Subcutaneous abdominal adipose tissue (tissue), 5 donors: ENCODE data around the gene CEACAM4.

Experiments
- H3K27ac ChIP-seq: one replicate; pipeline ENCODE4 v1.7.0; 2013; ENCODE audit warnings: low read depth, mild to moderate bottlenecking, inconsistent platforms, low read length, moderate library complexity
- H3K27me3 ChIP-seq, 5 donors: one replicate each; pipeline ENCODE4 v1.7.0; 2013; ENCODE audit warnings: low read length in 5 of 5, inconsistent platforms in 1 of 5; ENCODE audit not compliant: control insufficient read depth in 5 of 5, insufficient read depth in 4 of 5
- H3K36me3 ChIP-seq, 5 donors: one replicate each; pipeline ENCODE4 v1.7.0; 2013; ENCODE audit warnings: low read length in 5 of 5; ENCODE audit not compliant: control insufficient read depth in 5 of 5, insufficient read depth in 5 of 5
- H3K4me1 ChIP-seq, 5 donors: one replicate each; pipeline ENCODE4 v1.7.0; 2013; ENCODE audit warnings: low read length in 5 of 5, mild to moderate bottlenecking in 3 of 5, moderate library complexity in 1 of 5; ENCODE audit not compliant: control insufficient read depth in 5 of 5, insufficient read depth in 5 of 5
- H3K4me3 ChIP-seq, 5 donors: one replicate each; pipeline ENCODE4 v1.7.0; 2013; ENCODE audit warnings: low read length in 5 of 5, low read depth in 1 of 5
- H3K9ac ChIP-seq, 5 donors: one replicate each; pipeline ENCODE4 v1.7.0; 2013; ENCODE audit warnings: low read length in 5 of 5, mild to moderate bottlenecking in 4 of 5, moderate library complexity in 3 of 5
- H3K9me3 ChIP-seq, 5 donors: one replicate each; pipeline ENCODE4 v1.7.0; 2013; ENCODE audit warnings: low read length in 5 of 5; ENCODE audit not compliant: control insufficient read depth in 5 of 5
- donor health status: healthy.
- donor health status: healthy.
- donor health status: healthy.
- donor health status: healthy.
- donor health status: healthy.

The CEACAM4 gene

DNA sequence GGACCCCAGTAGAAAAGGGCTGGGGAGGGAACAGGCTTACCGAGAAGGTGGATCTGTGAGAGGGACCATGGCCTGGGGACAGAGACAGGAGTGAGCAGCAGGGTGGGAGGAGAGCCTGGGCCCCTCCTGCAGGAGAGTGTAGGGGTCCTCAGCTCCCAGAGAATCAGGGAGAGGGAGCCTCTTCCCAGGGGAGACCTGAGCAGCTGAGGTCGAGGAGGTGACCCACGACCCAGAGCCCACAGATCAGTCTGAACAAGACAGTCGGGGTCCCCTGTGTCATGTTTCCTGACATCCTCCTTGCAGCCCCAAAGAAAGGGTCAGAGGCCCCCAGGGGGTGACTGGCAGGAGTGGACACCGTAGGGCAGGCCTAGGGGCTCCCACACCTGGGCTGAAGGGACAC, 6.7 kb downstream of the CEACAM4 start:
- Histone ChIP-seq H3K9me3 (no peaks in the 10 kb centered on the region), H3K4me3 (no peak overlapping the region), H3K27ac (no peak overlapping the region), H3K36me3 (no peaks in the 10 kb centered on the region), H3K27me3 (peaks cover 5 to 18% (median 10%) of the 10 kb centered on the region in 5 donors), H3K4me1 (peaks cover 0 to 10% (median 0%) of the 10 kb centered on the region in 5 donors), H3K9ac (no peak overlapping the region)

DNA sequence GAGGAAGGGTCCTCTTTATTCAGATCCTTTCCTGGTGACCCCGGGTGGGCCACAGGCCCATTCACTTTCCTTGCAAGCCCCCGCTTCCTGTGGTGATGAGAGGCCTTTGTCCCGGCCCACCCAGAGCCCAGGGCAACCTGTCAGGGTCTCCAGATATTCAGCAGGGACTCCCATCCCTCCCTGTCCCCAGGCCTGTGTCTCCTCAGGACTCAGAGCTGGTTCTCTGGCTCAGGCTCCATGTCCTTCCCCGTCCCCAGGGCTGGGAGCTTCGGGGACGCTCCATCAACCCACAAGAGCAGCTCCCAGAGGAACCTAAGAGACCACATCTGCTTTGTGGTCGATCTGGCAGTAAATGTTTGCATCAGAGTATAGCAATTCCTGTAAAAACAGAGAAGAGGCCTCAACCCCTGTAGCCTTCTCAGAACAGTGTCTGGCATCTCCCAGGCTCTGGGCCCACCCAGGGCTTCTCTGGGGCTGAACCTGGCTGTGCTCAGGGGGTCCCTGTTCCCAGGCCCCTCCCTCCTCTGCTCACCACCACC, 7.8 kb downstream of the CEACAM4 start:
- peaks cover 4 to 16% (median 5%) of the 10 kb centered on the region in 5 donors for H3K27me3 ChIP-seq
- H3K36me3 ChIP-seq = no peaks in the 10 kb centered on the region
- H3K9me3 ChIP-seq = peaks cover 0 to 2% (median 0%) of the 10 kb centered on the region in 5 donors
- no peak overlapping the region for H3K9ac ChIP-seq
- H3K4me3 ChIP-seq = no peak overlapping the region
- H3K27ac ChIP-seq = no peak overlapping the region
- peaks cover 0 to 10% (median 0%) of the 10 kb centered on the region in 5 donors for H3K4me1 ChIP-seq

DNA sequence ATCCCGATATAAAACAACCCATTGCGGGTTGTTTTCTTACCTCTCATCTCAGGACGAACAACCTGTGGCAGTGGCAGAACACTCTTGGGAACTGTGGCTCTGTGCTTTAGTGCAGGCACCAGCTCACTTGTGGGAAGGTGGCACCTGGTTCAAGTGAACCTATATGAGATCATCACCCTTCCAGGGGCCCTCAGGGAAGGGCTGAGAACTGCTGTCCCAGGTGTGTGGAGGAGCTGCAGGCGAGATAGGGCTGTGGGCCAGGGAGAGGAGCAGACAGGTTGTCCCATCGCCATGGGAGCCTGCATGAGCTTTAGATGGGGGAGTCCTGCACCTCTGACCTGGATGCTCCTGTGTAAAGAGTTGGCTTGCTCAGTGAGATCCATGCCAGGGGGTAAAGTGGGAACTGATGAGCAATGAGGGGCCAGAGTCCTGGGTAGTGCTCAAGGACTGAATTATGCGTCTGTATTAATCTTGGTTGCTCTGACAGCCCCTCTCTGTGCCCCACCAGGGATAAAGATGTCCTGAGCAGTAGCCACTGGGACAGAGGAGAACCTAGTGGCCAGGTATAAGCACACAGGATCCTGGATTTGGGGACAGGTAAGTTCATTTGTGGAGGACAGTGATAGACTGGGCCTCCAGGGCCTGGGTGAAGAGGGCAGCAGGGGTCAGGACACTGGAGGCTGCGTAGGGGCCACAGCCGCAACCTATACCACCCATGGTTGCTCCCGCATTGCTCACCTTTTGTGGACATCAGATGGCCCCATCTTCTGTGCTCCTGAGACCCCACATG, 8.7 kb downstream of the CEACAM4 start:
- peaks cover 0 to 6% (median 0%) of the 10 kb centered on the region in 5 donors for H3K9me3 ChIP-seq
- peaks cover 3 to 16% (median 5%) of the 10 kb centered on the region in 5 donors for H3K27me3 ChIP-seq
- no peak overlapping the region for H3K27ac ChIP-seq
- H3K4me1 ChIP-seq = peaks cover 0 to 10% (median 0%) of the 10 kb centered on the region in 5 donors
- no peak overlapping the region for H3K4me3 ChIP-seq
- H3K36me3 ChIP-seq = no peaks in the 10 kb centered on the region
- no peak overlapping the region for H3K9ac ChIP-seq

DNA sequence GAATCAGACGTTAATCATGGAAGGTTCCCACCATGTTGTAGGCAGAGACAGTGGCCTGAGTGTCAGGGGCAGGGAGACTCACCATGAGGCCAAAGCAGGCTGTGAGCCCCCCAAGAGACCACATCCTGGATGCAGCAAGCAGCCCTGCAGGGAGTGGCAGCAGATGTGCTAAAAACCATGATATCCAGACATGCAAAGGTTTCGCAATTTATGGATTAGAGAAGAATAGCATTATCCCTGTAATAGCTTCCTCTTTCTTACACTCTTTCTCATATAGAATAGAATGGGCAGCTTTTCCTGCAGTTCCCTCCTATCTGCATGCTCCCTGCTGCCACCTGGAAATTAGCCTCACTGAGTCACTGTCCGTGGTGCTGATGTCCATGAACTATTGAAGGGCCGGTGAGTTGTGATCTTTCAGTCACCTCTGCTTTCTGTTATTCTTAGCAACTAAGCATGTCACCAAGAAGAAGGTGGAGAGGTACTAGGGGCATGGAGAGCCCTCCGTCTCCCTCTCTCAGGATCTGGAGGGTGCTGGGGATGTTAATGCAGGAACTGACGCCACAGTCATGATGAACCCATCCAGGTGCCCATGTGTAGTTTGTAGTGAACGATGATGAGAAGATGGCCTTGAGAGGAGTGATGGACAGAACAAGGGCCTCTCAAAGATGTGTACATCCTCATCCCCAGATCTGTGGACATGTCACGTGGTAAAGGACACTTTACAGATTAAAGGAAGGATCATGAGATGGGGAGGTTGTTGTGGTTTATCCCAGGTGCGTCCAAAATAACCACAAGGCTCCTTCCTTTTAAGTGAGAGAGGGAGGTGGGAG, 9.9 kb downstream of the CEACAM4 start:
- no peak overlapping the region for H3K9ac ChIP-seq
- peaks cover 5 to 22% (median 9%) of the 10 kb centered on the region in 5 donors for H3K27me3 ChIP-seq
- no peak overlapping the region for H3K4me3 ChIP-seq
- no peak overlapping the region for H3K27ac ChIP-seq
- no peaks in the 10 kb centered on the region for H3K36me3 ChIP-seq
- peaks cover 0 to 10% (median 0%) of the 10 kb centered on the region in 5 donors for H3K9me3 ChIP-seq
- peaks cover 0 to 10% (median 0%) of the 10 kb centered on the region in 5 donors for H3K4me1 ChIP-seq

DNA sequence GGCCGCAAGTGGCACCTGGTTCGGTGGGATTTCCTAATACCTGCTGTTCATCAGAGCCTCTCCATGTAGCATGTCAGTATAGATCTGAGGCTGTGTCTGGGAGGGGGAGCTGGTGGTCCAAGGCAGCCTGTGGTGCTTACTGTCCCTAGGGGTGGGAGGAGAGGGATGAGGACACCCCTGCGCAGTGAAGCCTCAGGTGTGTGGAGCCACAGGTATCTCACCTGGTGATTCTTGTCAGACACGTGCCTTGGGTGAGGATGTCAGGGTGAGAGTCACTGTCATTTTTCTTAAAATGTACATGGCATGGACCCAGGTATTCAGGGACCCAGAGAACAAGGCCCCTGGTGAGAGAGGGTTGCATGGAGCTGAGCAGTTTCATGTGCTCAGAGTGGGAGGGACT, 11.7 kb downstream of the CEACAM4 start:
- H3K9ac ChIP-seq = no peak overlapping the region
- H3K9me3 ChIP-seq = peaks cover 0 to 10% (median 0%) of the 10 kb centered on the region in 5 donors
- no peak overlapping the region for H3K4me3 ChIP-seq
- H3K27ac ChIP-seq = no peak overlapping the region
- H3K4me1 ChIP-seq = peaks cover 0 to 3% (median 0%) of the 10 kb centered on the region in 5 donors
- no peaks in the 10 kb centered on the region for H3K36me3 ChIP-seq
- peaks cover 0 to 12% (median 6%) of the 10 kb centered on the region in 5 donors for H3K27me3 ChIP-seq

DNA sequence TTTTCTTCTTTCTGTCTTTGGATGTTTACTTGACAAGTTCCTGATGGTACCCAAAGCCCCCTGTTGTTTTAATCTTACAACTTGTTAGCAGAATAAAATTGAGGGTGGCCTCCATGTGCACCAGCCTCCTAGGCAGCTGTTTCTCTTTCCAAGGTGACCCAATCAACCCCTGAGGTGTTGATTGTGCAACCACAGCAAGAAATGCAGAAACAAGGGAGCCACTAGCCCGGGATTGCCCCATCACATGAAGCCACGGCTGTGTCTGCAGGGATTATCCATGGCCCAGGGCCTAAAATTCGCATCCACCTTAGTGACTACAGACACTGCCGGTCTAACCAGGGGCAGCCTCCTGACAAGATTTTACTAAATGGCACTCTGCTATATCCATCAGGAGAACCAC, 14.4 kb downstream of the CEACAM4 start:
- Histone ChIP-seq H3K4me1 (no peaks in the 10 kb centered on the region), H3K27ac (no peak overlapping the region), H3K9me3 (peaks cover 0 to 10% (median 0%) of the 10 kb centered on the region in 5 donors), H3K9ac (no peak overlapping the region), H3K36me3 (no peaks in the 10 kb centered on the region), H3K4me3 (no peak overlapping the region), H3K27me3 (peaks cover 0 to 12% (median 6%) of the 10 kb centered on the region in 5 donors)

DNA sequence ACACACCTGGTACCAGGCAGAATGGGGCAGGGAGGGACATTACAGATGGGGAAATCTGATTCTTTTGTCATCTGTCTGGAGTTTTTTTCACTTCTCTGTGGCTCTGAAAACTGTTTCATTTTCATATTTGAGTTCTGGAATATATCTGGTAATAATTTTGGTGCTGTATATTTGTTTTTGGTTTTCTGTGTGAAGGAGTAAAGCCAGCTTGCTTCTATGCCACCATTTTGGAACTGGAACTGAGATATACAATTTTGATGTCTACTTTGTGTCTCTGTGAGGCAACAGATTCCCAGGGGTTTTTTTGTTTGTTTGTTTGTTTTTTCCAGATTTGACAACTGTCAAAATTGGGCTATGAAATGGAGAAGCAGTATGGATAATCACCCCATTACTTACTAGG, 16.1 kb downstream of the CEACAM4 start:
- Histone ChIP-seq H3K27me3 (peaks cover 0 to 13% (median 6%) of the 10 kb centered on the region in 5 donors), H3K4me1 (no peaks in the 10 kb centered on the region), H3K9me3 (peaks cover 0 to 10% (median 0%) of the 10 kb centered on the region in 5 donors), H3K9ac (no peak overlapping the region), H3K4me3 (no peak overlapping the region), H3K36me3 (no peaks in the 10 kb centered on the region), H3K27ac (no peak overlapping the region)

DNA sequence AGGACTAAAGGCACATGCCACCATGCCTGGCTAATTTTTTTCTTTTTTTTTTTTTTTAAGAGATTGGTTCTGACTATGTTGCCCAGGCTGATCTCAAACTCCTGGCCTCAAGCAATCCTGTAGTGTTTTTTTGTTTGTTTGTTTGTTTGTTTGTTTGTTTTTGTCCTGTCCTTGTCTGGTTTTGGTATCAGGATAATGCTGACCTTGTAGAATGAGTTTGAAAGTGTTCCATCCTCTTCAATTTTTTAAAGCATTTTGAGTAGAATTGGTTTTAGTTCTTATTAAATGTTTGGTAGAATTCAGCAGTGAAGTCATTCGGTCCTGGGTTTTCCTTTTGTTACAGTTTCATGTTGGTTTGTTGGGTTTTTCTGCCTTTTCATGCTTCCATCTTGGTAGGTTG, 19.2 kb downstream of the CEACAM4 start:
- Histone ChIP-seq H3K4me3 (no peak overlapping the region), H3K9me3 (peaks cover 0 to 3% (median 0%) of the 10 kb centered on the region in 5 donors), H3K36me3 (no peaks in the 10 kb centered on the region), H3K4me1 (no peaks in the 10 kb centered on the region), H3K9ac (no peak overlapping the region), H3K27me3 (peaks cover 0 to 9% (median 2%) of the 10 kb centered on the region in 5 donors), H3K27ac (no peak overlapping the region)

DNA sequence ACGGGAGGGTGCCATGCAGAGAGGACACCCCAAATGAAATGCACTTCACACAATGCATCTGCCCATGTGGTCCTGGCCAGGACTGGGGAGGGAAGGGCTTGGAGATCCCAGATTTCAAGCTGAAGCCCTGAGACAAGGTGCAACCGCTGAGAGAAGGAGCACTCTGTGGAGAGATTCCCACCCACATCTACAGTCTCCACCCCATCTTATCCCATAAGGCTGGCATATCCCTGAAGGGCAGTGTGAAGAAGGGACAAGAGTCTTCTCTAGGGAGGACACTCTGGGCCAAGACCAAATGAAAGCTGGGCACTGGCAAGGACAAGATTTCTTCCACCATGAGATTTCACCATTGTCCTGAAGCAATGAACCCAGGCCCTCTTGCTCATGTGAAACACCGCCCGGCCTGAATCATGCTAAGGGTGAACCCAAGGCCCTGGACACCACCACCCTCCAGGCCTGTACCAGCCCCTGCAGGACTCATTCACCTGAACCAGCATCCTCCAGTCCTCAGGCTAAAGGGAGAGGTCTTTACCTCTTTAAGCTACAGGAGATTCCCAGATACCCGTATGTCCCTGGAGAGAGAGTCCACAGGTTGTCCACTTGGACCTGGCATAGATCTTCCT, 20.5 kb downstream of the CEACAM4 start:
- no peak overlapping the region for H3K4me3 ChIP-seq
- H3K4me1 ChIP-seq = no peaks in the 10 kb centered on the region
- H3K9me3 ChIP-seq = peaks cover 0 to 3% (median 0%) of the 10 kb centered on the region in 5 donors
- H3K27me3 ChIP-seq = peaks cover 0 to 14% (median 4%) of the 10 kb centered on the region in 5 donors
- H3K27ac ChIP-seq = no peak overlapping the region
- no peak overlapping the region for H3K9ac ChIP-seq
- H3K36me3 ChIP-seq = no peaks in the 10 kb centered on the region
